A549 (cell line): ENCODE data around the gene KLRC2.

Experiments
- CHD4 ChIP-seq: fragments of 200-600 bp; sonication (generic); IDR thresholded peaks from 2 replicates; pipeline ENCODE4 v1.6.1; 2016; ENCODE audit warnings: antibody characterized with exemption, mild to moderate bottlenecking, borderline replicate concordance
- CTCF ChIP-seq: fragments of >200 bp; sonication (Bioruptor Twin); formaldehyde crosslinking; IDR thresholded peaks from 3 replicates; pipeline ENCODE4 v1.5.1; 2016
- ESRRA ChIP-seq: fragments of 150-350 bp; IDR thresholded peaks from 2 replicates; pipeline ENCODE4 v1.6.1; 2014; ENCODE audit warnings: mild to moderate bottlenecking, low read length, borderline replicate concordance
- HMGXB4 ChIP-seq: fragments of 250-450 bp; sonication (Bioruptor Pico); IDR thresholded peaks from 2 replicates; pipeline ENCODE4 v1.5.0; 2021; ENCODE audit warnings: mild to moderate bottlenecking, moderate library complexity, borderline replicate concordance
- MAFK ChIP-seq: fragments of 450-650 bp; IDR thresholded peaks from 2 replicates; pipeline ENCODE4 v1.6.1; 2014; ENCODE audit not compliant: partially characterized antibody
- POLR2A ChIP-seq: IDR thresholded peaks from 2 replicates; pipeline ENCODE4 v1.6.1; 2012; ENCODE audit warnings: mild to moderate bottlenecking, low read length
- REST ChIP-seq: fragments of 200-600 bp; sonication (generic); IDR thresholded peaks from 2 replicates; pipeline ENCODE4 v1.6.1; 2016; ENCODE audit warnings: antibody characterized with exemption, mild to moderate bottlenecking, moderate library complexity

GRCh38 chr12:10408842-10409241, 27.0 kb downstream of the KLRC2 start:
- no peak for TF ChIP-seq CTCF
- no peak for TF ChIP-seq ESRRA
- TF ChIP-seq CHD4 = no peak
- TF ChIP-seq HMGXB4 = no peak
- no peak for TF ChIP-seq REST
- TF ChIP-seq POLR2A = no peak
- no peak for TF ChIP-seq MAFK
